PC-9 (cell line): Measurements from ENCODE around the gene CSNK1G2. TPM values are rescaled to one million over a fixed set of nuclear protein-coding genes. Genes with fewer than 3 reads are reported as not detected.

ENCODE experiments used
- BruUV-seq: library from RNA; stranded (reverse); fragments of 400-500 nt; replicated peaks from 2 replicates; lab custom pipeline; 2021; lab: Mats Ljungman, UMichigan
- CTCF ChIA-PET: fragments of 300-600 bp; sonication (Branson Sonifier 250); formaldehyde crosslinking; loops from one replicate; lab custom pipeline; 2022; ENCODE audit warnings: antibody characterized with exemption; lab: Charles Lee
- POLR2A ChIA-PET: fragments of 300-600 bp; sonication (Branson Sonifier 250); formaldehyde crosslinking; loops from one replicate; lab custom pipeline; 2022; ENCODE audit warnings: antibody characterized with exemption; ENCODE audit not compliant: unreplicated experiment; lab: Charles Lee
- DNase-seq, 2 experiments: peaks; one replicate each; pipeline versions ENCODE4 v3.0.0 to v3.0.0-alpha.2; 2015 to 2022; ENCODE audit warnings: mixed read lengths in 1 of 2
- H2AFZ ChIP-seq: fragments of 200-600 bp; sonication (generic); 2 replicates; pipeline ENCODE4 v1.8.1; 2017; ENCODE audit warnings: antibody characterized with exemption
- H3F3A ChIP-seq: fragments of 200-600 bp; sonication (generic); 2 replicates; pipeline ENCODE4 v1.8.1; 2017; ENCODE audit warnings: antibody characterized with exemption, mild to moderate bottlenecking, low read depth; ENCODE audit not compliant: insufficient read depth
- H3K27ac ChIP-seq: fragments of 200-600 bp; sonication (generic); 2 replicates; pipeline ENCODE4 v1.6.1; 2016; ENCODE audit warnings: mixed run types
- H3K27me3 ChIP-seq: fragments of 200-600 bp; sonication (generic); 2 replicates; pipeline ENCODE4 v1.6.1; 2016; ENCODE audit warnings: low read depth, mixed run types; ENCODE audit not compliant: insufficient read depth
- H3K36me3 ChIP-seq: fragments of 200-600 bp; sonication (generic); 2 replicates; pipeline ENCODE4 v1.6.1; 2016; ENCODE audit warnings: low read depth, mixed run types
- H3K4me1 ChIP-seq: fragments of 200-600 bp; sonication (generic); replicated peaks from 2 replicates; pipeline ENCODE4 v1.6.1; 2016; ENCODE audit warnings: mixed run types; ENCODE audit not compliant: insufficient read depth
- H3K4me2 ChIP-seq: fragments of 200-600 bp; sonication (generic); 2 replicates; pipeline ENCODE4 v1.6.1; 2017; ENCODE audit warnings: mixed run types
- H3K4me3 ChIP-seq: fragments of 200-600 bp; sonication (generic); 2 replicates; pipeline ENCODE4 v1.6.1; 2016; ENCODE audit warnings: mixed run types
- H3K79me2 ChIP-seq: fragments of 200-600 bp; sonication (generic); 2 replicates; pipeline ENCODE4 v1.6.1; 2017; ENCODE audit warnings: low read depth, mixed run types
- H3K9me2 ChIP-seq: fragments of 200-600 bp; sonication (generic); 2 replicates; pipeline ENCODE4 v1.8.1; 2017; ENCODE audit warnings: mild to moderate bottlenecking; ENCODE audit not compliant: insufficient read depth
- H3K9me3 ChIP-seq: fragments of 200-600 bp; sonication (generic); 2 replicates; pipeline ENCODE4 v1.8.1; 2016; ENCODE audit warnings: low read depth; ENCODE audit not compliant: insufficient read depth
- H4K20me1 ChIP-seq: fragments of 200-600 bp; sonication (generic); 2 replicates; pipeline ENCODE4 v1.8.1; 2017; ENCODE audit not compliant: insufficient read depth
- EZH2 ChIP-seq: fragments of 200-600 bp; sonication (generic); IDR thresholded peaks from 2 replicates; pipeline ENCODE4 v1.8.0; 2017; ENCODE audit warnings: antibody characterized with exemption, low read depth
- intact Hi-C: fragments of 100-400 bp; cut with micrococcal nuclease; formaldehyde crosslinking; loops from one replicate; pipeline ENCODE4 v1.10.0; 2022; ENCODE audit not compliant: unreplicated experiment
- total RNA-seq: library from RNA; stranded (reverse); gene quantifications from 2 replicates; pipeline ENCODE4 v1.2.3, GENCODE V29; 2021
- TF ChIP-seq, protein P1 (sequence below): fragments of 200-600 bp; sonication (generic); conservative IDR thresholded peaks from 2 replicates; pipeline ENCODE4 v1.6.1; 2017; ENCODE audit warnings: mixed run types, antibody characterized with exemption, mild to moderate bottlenecking, moderate library complexity

Gene CSNK1G2
- total RNA-seq, 1 experiment from 2014 or later: 58.2 TPM

DNA sequence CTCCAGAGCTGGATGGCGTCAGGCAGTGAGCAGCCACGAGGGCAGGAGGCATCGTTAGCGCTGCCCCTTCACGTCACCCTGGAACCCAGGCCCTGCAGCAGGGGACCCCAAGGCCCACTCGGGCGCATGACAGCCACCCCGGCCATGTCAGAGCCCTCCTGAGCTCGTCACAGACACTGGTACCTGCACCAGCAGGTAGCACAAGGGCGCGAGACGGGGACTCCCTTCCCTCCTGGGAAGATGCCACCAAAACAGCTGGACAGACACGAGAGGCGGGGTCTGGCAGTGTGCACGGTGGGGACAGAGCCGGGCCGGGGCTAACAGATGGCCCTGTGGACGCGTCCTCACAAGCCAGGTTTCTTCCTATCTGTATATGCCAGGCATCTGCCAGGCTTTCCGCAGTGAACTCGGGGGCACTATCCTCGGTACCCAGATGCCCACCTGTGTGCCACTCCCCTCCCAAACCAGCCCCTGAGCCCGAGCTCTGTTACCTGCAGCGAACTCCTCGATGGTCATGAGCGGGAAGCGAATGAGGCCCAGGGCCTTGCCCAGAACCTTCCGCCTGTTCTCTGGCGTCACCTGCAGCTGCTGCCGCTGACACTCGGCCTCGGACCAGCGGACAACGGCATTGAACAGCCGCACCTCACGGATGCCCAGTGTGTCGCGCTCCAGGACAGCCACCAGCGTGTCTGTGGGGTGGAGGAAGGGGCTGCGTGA is 48.7 kb downstream of the CSNK1G2 start:
- H3K4me2 ChIP-seq: no peak overlapping the region
- no peak overlapping the region for H3K4me3 ChIP-seq
- CTCF ChIA-PET: no interaction called here
- no peaks in the 10 kb centered on the region for H3K27me3 ChIP-seq
- no peaks in the 10 kb centered on the region for H3K79me2 ChIP-seq
- H4K20me1 ChIP-seq: peaks cover 4% of the 10 kb centered on the region; the same call in 1 of the 2 replicates
- H3F3A ChIP-seq: peaks cover 4% of the 10 kb centered on the region; the same call in 1 of the 2 replicates
- H3K4me1 ChIP-seq: no peaks in the 10 kb centered on the region
- intact Hi-C loops: no loop called here
- H3K9me2 ChIP-seq: no peaks in the 10 kb centered on the region
- POLR2A ChIA-PET: no interaction called here
- H3K27ac ChIP-seq: no peak overlapping the region
- H3K36me3 ChIP-seq: no peaks in the 10 kb centered on the region
- no peaks in the 10 kb centered on the region for H3K9me3 ChIP-seq
- no TSS peak for BruUV-seq
- no peak for TF ChIP-seq EZH2
- TF ChIP-seq, protein P1, sequence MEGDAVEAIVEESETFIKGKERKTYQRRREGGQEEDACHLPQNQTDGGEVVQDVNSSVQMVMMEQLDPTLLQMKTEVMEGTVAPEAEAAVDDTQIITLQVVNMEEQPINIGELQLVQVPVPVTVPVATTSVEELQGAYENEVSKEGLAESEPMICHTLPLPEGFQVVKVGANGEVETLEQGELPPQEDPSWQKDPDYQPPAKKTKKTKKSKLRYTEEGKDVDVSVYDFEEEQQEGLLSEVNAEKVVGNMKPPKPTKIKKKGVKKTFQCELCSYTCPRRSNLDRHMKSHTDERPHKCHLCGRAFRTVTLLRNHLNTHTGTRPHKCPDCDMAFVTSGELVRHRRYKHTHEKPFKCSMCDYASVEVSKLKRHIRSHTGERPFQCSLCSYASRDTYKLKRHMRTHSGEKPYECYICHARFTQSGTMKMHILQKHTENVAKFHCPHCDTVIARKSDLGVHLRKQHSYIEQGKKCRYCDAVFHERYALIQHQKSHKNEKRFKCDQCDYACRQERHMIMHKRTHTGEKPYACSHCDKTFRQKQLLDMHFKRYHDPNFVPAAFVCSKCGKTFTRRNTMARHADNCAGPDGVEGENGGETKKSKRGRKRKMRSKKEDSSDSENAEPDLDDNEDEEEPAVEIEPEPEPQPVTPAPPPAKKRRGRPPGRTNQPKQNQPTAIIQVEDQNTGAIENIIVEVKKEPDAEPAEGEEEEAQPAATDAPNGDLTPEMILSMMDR: no peak
- H2AFZ ChIP-seq: no peak overlapping the region
- no peak for DNase-seq

- no peak overlapping the region for H3K4me2 ChIP-seq
- intact Hi-C loops: no loop called here
- peaks cover 4% of the 10 kb centered on the region; the same call in 1 of the 2 replicates for H3F3A ChIP-seq
- CTCF ChIA-PET: no interaction called here
- H3K79me2 ChIP-seq: no peaks in the 10 kb centered on the region
- H3K4me3 ChIP-seq: no peak overlapping the region
- H2AFZ ChIP-seq: no peak overlapping the region
- no peak overlapping the region for H3K27ac ChIP-seq
- peaks cover 4% of the 10 kb centered on the region; the same call in 1 of the 2 replicates for H4K20me1 ChIP-seq
- no peaks in the 10 kb centered on the region for H3K4me1 ChIP-seq
- H3K36me3 ChIP-seq: no peaks in the 10 kb centered on the region
- TF ChIP-seq, protein P1: no peak
- no peak for TF ChIP-seq EZH2
- H3K27me3 ChIP-seq: no peaks in the 10 kb centered on the region
- no peaks in the 10 kb centered on the region for H3K9me2 ChIP-seq
- POLR2A ChIA-PET: no interaction called here
- DNase-seq: no peak
- no TSS peak for BruUV-seq
- H3K9me3 ChIP-seq: no peaks in the 10 kb centered on the region
Observed at GRCh38 chr19:1990230-1991017, 49.5 kb downstream of the CSNK1G2 start.

DNA sequence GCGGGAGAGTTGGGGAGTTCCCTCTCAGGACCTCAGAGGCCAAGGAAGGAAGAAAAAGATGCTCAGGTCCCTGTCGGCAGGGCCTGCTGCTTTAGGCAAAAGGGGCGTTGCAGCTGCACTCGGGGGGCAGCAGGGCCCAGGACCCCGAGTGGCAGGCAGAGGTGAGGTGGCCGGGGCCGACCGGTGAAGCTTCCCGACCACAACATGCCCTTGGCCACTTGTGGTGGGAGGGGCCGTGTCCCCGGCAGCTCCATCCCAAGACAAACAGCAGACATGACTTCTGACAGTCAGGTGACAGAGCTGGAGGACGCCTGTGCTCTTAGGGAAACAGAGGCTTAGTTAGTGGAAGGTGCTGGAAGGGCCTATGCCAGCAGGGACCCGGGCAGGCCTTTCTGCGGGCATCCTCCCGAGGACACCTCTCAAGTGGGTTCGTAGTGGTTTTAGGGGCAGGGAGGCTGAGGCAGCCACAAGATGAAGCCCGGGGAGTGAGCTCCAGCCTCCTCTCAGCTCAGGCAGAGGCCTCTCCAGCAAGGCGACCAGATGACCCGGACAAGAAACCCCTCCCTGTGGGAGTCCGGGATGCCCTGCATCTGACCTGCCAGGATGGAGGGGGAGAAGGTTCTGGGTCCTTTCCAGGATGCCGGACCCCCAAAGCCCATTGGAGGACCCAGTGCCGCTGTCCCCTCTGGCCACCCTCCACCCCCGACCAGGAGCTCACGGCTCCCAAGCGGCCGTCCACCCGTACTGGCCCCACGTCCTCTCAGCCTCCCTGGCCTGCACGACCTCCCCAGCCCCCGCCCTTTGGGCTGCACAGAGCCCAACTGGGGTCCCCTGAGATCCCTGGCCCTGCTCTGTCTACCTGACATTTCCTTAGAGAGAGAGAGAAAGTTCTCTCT is 50.3 kb downstream of the CSNK1G2 start:
- ChIA-PET CTCF (interaction anchor here (0.6 kb wide), 1 partner anchor 91 kb away, joined by 5 read pairs; no protein-coding TSS in a partner anchor), POLR2A (no interaction called here)
- Histone ChIP-seq H3K27ac (no peak overlapping the region), H3K9me2 (no peaks in the 10 kb centered on the region), H4K20me1 (no peaks in the 10 kb centered on the region), H2AFZ (no peak overlapping the region), H3K4me3 (no peak overlapping the region), H3K79me2 (no peaks in the 10 kb centered on the region), H3K27me3 (no peaks in the 10 kb centered on the region), H3K36me3 (peaks cover 3% of the 10 kb centered on the region; the same call in 1 of the 2 replicates), H3F3A (peaks cover 4% of the 10 kb centered on the region; the same call in 1 of the 2 replicates), H3K9me3 (no peaks in the 10 kb centered on the region), H3K4me2 (no peak overlapping the region), H3K4me1 (no peaks in the 10 kb centered on the region)
- TF ChIP-seq, protein P1: no peak
- TF ChIP-seq EZH2: no peak
- intact Hi-C loops: no loop called here
- DNase-seq: no peak
- no TSS peak for BruUV-seq
